Measurements from ENCODE around the gene TRA2A.

GRCh38 chr7:23474094-23474828, 57.5 kb downstream of the TRA2A start:
- TF ChIP-seq POLR2A (IDR thresholded peaks at IDR 0.05) (peak in 1 of 4 donors; percentile 7), CTCF (IDR thresholded peaks at IDR 0.05) (no peak)
